ENCODE results near the gene MAJIN. TPM values are rescaled to one million over a fixed set of nuclear protein-coding genes. Genes with fewer than 3 reads are reported as not detected.
A peak's percentile ranks its signal among the peaks of the same experiment; 100 is the strongest.

MAJIN gene
- total and polyA plus RNA-seq, 9 of the 15 experiments (the other 6 are each of a cell fraction or from before 2014, with no cell fraction given): 0.17 to 0.83 (median 0.24) TPM; not detected in 2

DNA sequence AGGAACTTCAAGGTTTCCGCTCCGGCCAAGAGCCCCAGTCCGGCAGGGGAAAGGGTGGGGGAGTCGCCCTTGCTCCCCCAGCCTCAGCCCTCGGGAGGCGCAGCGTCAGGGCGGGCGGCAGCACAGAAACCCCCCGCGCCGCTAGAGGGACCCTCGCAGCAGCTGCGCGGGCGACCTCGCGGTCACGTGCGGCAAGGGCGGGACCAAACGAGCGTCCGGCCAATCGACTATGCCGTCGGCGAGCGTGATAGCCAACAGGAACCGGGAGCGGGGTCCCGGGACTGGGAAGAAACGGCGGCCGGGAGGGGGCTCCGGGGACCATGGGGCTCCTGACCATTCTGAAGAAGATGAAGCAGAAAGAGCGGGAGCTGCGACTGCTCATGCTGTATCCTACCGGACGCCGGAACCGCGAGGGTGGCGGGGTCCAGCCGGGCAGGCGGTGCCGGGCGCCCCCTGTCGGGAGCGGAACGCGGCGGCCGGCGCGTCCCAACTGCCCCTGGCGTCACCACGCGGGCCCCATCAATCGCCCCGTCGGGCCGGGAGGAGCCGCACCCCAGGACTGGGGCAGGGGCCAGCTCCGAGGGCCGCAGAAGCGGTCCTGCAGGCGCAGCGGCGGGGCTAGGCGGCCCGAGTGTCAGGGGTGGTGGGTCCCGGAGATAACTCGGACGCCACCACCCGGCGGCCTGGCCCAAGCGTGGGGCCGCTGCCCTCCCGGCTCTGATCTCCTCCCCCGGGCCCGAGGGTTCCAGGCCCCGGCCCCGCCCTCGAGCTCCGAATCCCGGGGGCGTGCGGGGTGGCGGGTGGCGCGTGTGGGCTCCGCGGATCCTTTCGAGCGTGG, 42.2 kb upstream of the MAJIN start, which contains the start of gene ARL2 (continued):
- TF ChIP-seq C11orf30 (IDR thresholded peaks at IDR 0.05; ENCODE audit: low read depth): peak; percentile 61
- TF ChIP-seq BCOR (IDR thresholded peaks at IDR 0.05): no peak
- no peak for TF ChIP-seq BRD9 (IDR thresholded peaks at IDR 0.05; ENCODE audit: low read depth, partially characterized antibody)
- TF ChIP-seq, protein P1, sequence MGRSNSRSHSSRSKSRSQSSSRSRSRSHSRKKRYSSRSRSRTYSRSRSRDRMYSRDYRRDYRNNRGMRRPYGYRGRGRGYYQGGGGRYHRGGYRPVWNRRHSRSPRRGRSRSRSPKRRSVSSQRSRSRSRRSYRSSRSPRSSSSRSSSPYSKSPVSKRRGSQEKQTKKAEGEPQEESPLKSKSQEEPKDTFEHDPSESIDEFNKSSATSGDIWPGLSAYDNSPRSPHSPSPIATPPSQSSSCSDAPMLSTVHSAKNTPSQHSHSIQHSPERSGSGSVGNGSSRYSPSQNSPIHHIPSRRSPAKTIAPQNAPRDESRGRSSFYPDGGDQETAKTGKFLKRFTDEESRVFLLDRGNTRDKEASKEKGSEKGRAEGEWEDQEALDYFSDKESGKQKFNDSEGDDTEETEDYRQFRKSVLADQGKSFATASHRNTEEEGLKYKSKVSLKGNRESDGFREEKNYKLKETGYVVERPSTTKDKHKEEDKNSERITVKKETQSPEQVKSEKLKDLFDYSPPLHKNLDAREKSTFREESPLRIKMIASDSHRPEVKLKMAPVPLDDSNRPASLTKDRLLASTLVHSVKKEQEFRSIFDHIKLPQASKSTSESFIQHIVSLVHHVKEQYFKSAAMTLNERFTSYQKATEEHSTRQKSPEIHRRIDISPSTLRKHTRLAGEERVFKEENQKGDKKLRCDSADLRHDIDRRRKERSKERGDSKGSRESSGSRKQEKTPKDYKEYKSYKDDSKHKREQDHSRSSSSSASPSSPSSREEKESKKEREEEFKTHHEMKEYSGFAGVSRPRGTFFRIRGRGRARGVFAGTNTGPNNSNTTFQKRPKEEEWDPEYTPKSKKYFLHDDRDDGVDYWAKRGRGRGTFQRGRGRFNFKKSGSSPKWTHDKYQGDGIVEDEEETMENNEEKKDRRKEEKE (IDR thresholded peaks at IDR 0.05; ENCODE audit: borderline replicate concordance in 1 of 2, control insufficient read depth in 1 of 2, low read depth in 2 of 2, low read length in 1 of 2): peak in 1 of 2 experiments; percentile 79; a peak in 1 of 4 replicates
- no peak for TF ChIP-seq IFI16 (CRISPR knock-in tag; IDR thresholded peaks at IDR 0.05)
- no peak; the same call in 1 of the 2 replicates for TF ChIP-seq ZEB2 (IDR thresholded peaks at IDR 0.05)
- TF ChIP-seq, protein P2, sequence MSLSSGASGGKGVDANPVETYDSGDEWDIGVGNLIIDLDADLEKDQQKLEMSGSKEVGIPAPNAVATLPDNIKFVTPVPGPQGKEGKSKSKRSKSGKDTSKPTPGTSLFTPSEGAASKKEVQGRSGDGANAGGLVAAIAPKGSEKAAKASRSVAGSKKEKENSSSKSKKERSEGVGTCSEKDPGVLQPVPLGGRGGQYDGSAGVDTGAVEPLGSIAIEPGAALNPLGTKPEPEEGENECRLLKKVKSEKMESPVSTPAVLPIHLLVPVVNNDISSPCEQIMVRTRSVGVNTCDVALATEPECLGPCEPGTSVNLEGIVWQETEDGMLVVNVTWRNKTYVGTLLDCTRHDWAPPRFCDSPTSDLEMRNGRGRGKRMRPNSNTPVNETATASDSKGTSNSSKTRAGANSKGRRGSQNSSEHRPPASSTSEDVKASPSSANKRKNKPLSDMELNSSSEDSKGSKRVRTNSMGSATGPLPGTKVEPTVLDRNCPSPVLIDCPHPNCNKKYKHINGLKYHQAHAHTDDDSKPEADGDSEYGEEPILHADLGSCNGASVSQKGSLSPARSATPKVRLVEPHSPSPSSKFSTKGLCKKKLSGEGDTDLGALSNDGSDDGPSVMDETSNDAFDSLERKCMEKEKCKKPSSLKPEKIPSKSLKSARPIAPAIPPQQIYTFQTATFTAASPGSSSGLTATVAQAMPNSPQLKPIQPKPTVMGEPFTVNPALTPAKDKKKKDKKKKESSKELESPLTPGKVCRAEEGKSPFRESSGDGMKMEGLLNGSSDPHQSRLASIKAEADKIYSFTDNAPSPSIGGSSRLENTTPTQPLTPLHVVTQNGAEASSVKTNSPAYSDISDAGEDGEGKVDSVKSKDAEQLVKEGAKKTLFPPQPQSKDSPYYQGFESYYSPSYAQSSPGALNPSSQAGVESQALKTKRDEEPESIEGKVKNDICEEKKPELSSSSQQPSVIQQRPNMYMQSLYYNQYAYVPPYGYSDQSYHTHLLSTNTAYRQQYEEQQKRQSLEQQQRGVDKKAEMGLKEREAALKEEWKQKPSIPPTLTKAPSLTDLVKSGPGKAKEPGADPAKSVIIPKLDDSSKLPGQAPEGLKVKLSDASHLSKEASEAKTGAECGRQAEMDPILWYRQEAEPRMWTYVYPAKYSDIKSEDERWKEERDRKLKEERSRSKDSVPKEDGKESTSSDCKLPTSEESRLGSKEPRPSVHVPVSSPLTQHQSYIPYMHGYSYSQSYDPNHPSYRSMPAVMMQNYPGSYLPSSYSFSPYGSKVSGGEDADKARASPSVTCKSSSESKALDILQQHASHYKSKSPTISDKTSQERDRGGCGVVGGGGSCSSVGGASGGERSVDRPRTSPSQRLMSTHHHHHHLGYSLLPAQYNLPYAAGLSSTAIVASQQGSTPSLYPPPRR (CRISPR knock-in tag; IDR thresholded peaks at IDR 0.05; ENCODE audit: borderline replicate concordance): peak; percentile 69
- no peak; the same call in 1 of the 2 replicates for TF ChIP-seq SMARCA4 (IDR thresholded peaks at IDR 0.05)
- TF ChIP-seq ARID1B (IDR thresholded peaks at IDR 0.05): peak; percentile 4; the same call in 1 of the 2 replicates
- TF ChIP-seq ZSCAN29 (IDR thresholded peaks at IDR 0.05): no peak
- no peak for TF ChIP-seq NFE2 (IDR thresholded peaks at IDR 0.05; ENCODE audit: low read depth)
- no peak; the same call in 1 of the 2 replicates for TF ChIP-seq POLR2H (tag; IDR thresholded peaks at IDR 0.05; ENCODE audit: low read depth)
- TF ChIP-seq ZNF707 (CRISPR knock-in tag; conservative IDR thresholded peaks at IDR 0.05): peak; percentile 77
- TF ChIP-seq ARID2 (IDR thresholded peaks at IDR 0.05): no peak
- peak; percentile 33; the same call in 1 of the 2 replicates for TF ChIP-seq PBX2 (CRISPR knock-in tag; IDR thresholded peaks at IDR 0.05; ENCODE audit: low read depth)
- TF ChIP-seq PBX2 (tag; conservative IDR thresholded peaks at IDR 0.05; ENCODE audit: low read depth): no peak
- TF ChIP-seq ZC3H8 (IDR thresholded peaks at IDR 0.05): no peak
- peak; percentile 85 for TF ChIP-seq GABPB1 (CRISPR knock-in tag; IDR thresholded peaks at IDR 0.05)
- peak; percentile 64 for TF ChIP-seq DIDO1 (tag; IDR thresholded peaks at IDR 0.05; ENCODE audit: low read depth)

Data from K562 (cell line).